H4 (cell line): ENCODE data around the gene ITIH3. TPM values are rescaled to one million over a fixed set of nuclear protein-coding genes. Genes with fewer than 3 reads are reported as not detected.
"Not testable (repeated sequence)": the region's sequence is repeated elsewhere in the genome, so short reads cannot be mapped to it uniquely, and the experiment has no call there.

ENCODE experiments used
- DNase-seq: peaks from one replicate; pipeline ENCODE4 v3.0.0-alpha.2; 2015; ENCODE audit warnings: low spot score
- total RNA-seq: library from RNA; depleted of rRNA; stranded (reverse); fragments of >200 nt; shearing (Covaris generic); gene quantifications from 2 replicates; pipeline ENCODE4 v1.2.3, GENCODE V29; 2014; rRNA removed

The ITIH3 gene, protein sequence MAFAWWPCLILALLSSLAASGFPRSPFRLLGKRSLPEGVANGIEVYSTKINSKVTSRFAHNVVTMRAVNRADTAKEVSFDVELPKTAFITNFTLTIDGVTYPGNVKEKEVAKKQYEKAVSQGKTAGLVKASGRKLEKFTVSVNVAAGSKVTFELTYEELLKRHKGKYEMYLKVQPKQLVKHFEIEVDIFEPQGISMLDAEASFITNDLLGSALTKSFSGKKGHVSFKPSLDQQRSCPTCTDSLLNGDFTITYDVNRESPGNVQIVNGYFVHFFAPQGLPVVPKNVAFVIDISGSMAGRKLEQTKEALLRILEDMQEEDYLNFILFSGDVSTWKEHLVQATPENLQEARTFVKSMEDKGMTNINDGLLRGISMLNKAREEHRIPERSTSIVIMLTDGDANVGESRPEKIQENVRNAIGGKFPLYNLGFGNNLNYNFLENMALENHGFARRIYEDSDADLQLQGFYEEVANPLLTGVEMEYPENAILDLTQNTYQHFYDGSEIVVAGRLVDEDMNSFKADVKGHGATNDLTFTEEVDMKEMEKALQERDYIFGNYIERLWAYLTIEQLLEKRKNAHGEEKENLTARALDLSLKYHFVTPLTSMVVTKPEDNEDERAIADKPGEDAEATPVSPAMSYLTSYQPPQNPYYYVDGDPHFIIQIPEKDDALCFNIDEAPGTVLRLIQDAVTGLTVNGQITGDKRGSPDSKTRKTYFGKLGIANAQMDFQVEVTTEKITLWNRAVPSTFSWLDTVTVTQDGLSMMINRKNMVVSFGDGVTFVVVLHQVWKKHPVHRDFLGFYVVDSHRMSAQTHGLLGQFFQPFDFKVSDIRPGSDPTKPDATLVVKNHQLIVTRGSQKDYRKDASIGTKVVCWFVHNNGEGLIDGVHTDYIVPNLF
- total RNA-seq = not detected in 2 replicates

DNA sequence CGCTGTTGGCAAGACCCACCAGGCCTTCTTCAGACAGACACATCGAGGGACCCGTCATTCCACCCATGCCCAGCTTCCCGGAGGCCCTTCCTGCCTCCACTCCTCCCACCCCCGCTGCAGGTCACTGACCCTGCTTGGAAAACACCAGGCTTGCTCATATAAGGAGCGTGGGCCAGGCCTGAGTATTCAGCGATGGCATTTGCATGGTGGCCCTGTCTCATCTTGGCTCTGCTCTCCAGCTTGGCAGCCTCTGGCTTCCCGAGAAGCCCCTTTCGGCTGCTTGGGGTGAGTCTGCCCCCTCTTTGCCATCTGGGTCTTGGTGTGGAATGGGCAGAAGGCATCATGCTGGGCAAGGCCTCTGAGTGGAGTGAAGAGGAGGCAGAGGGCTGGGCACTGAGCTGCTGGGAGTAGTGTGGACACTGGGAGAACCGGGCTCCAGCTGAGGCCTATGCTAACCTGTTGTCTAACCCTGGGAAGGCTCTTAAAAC is at the start of gene ITIH3:
ITIH3 (plus strand) TSS at position 185 of the 488 bp plus-strand sequence; CDS start at position 193, 8 bp downstream.
- no peak for DNase-seq

DNA sequence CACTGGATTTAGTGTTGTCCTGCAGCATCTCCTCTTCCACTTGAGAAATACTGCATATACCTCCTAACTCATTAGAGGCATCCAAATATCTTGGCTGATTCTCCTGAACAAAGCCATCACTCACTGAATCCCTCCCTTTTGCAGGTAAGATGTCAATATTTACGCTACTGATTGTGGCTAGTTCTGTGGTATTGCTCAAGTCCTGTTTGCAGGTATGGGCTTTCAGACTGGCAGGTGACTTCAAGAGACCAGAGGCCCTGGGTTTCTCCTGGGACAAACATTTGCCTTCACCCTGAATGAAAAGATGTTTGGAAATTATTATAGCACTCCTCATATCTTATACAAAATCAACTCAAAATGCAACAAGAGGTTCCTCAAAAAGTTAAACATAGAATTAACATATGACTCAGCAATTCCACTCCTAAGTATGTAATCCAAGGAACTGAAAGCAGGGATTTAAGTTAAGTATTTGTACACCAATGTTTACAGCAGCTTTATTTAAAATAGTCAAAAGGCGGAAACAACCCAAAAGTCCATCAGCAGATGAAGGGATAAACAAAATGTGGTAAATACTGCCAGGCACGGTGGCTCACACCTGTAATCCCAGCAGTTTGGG is 42.4 kb upstream of the ITIH3 start:
- DNase-seq = no peak

DNA sequence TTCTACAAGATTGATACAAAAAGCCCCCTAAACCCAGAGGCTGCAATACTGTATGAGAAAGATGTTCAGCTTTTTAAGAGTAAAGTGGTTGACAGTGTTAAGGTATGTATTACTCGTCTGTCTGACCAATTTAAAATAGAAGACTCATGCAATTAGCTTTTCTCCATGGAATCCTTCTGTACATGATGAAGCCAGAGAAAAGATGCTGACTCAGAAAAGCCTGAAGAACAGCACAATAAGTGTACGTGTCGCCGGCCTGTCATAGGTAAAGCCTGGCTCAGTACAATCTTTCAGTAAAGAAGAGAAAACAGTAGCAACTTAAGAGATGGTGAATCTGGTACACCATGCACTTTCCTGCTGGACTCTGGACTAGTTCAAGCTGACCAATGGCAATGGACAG is 40.2 kb upstream of the ITIH3 start:
- DNase-seq = no peak

DNA sequence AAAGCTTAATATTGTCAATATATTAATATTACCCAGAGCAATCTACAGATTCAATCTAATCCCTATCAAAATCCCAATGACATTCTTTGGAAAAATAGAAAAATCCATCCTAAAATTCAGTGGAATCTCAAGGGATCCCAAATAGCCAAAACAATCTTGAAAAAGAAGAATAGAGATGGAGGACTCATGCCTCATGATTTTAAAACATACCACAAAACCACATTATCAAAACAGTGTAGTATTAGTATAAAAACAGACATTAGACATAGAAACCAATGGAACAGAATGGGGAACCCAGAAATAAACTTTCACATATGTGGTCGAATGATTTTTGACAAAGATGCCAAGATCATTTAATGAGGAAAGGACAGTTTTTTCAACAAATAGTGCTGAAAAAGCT is 38.5 kb upstream of the ITIH3 start:
- no peak for DNase-seq

DNA sequence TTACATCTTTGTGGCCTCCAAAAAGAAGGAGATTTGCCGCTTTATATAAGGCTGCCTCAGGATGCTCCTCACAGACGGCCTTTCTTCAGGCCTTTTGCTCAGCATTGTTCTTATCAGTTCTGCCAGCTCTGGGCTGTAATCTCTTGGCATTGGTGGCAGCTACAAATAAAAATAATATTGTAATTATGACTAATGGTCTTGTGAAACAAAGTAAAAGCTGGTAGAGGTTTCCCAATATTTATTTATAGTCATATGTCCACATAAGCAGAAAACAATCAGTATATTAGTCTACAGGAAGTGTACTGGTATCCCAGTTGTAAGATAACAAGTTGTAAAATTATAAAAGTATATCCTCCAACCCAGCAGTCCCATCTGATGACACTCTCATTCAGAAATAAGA is 31.1 kb upstream of the ITIH3 start:
- DNase-seq = no peak

DNA sequence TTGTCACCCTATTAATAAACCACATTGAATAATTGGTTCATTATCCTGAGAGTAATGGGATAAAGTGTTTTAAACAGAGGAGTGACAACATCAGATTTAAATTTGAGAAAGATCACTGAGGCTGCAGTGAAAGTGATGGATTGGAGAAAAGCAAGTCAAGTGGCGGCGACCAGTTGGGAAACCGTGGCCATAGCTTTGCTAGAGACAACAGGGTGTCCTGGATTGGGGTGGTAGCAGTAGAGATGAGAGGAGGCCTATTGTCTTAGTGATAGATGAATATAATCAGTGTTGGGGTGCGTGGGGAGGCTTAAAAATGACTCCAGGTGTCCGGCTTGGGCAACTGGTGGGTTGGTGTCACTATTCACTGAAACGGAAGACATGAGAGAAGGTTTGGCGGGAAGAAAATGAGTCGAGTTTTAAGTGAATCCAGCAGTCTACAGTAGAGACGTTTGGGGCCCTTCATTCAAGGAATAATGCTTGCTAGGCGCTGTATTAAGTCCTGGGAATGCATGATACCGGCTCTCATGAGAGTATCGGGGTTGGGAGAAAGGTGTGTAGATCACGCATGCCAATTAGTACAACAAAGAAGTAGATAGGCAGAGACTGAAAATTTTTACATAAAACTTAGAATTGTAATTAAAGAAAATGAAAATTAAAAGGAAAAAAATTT is 24.7 kb upstream of the ITIH3 start:
- no peak for DNase-seq

DNA sequence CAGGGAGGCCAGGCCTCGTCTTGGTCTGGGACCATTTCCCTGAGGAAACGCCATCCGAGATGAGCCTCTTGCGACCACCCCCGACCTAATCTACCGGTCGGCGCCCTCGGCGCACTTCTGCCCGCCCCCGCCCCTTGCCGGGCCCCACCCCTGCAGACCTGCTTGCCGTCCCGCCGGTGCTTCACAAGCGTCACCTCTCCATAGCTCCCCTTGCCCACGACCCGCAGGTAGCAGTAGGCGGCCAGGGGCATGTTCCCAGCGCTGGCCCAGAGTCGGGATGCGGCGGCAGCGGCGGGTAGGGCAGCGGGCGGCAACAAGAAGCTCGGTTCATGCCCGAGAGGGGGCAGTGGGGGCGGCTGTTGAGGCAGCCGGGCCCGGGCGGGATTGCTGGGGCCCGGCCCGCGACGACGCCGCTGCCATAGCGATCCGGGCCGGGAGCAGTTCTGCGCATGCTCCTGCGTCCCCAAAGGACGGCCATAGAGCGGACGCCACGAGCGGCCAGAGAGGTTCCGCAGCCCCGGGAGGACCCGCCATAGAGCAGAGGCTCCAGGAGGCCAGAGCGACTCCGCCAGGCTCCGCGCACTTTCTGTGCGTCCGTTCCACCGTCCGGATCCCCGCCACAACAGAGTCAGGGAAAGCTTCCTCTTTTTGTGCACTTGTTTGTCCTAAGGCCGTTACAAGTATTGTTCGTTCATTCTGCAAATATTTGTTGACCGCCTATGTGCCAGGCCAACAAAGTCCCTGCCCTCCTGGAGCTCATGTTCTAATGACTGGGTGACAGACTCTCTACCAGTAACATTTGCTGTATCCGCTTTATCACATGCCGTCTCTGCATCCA is 23.9 kb upstream of the ITIH3 start, which contains the start of gene NEK4:
NEK4 (minus strand) TSS at position 445 of the 838 bp plus-strand sequence; CDS start at position 251, 194 bp downstream.
- DNase-seq = peak; percentile 76

DNA sequence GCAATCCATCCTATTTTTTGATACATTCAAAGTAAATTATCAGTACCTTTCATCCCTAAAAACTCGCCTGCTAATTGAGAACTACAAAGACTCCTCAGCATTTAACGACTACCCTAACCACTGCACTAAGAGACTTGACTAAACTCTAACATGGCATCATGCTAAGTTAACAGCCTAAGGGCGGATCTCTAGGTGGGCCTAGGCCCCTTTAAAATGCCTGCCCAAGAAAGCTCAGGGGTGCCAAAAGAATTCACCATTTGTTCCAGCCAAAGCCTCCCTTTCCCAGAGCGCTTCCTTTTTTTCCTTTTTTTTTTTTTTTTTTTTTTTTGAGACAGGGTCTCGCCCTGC is 23.3 kb upstream of the ITIH3 start:
- no peak for DNase-seq

DNA sequence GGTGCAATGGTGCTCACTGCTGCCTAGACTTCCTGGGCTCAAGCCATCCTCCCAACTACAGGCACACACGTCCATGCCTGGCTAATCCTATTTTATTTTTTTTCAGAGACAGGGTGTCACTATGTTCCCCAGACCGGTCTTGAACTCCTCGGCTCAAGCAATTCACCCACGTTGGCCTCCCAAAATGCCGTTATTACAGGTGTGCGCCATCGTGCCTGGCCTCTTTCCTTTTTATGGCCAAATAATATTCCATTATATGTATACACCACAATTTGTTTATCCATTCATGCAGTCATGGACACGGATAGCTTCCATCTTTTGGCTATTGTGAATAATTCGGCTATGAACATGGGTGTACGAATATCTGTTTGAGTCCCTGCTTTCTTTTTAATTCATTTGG is 22.9 kb upstream of the ITIH3 start:
- no peak for DNase-seq

DNA sequence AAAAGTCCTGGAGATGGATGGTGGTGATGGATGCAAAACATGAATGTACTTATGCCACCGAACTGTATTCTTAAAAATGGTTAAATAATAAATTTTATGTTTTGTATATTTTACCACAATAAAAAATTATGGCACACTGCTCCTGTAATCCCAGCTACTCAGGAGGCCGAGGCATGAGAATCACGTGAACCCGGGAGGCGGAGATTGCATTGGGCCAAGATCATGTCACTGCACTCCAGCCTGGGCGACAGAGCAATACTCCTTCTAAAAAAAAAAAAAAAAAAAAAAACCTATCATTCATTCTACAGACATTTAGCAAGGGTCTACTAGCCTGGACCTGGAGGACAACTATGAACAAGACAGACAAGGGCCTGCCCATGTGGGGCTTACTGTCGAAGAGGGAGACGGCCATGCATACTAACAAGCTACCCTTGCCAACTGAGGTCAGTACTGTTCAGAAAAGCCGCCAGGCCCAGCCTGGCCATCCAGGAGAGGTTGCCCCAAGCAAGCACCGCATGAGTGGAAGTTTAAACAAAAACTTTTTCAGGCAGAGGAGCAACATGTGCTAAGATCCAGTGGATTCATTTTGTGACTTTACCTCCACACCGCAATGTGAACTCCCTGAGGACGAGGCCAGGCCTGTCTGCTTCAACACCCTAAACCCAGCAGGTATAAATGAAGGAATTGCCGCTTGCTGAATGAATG is 21.1 kb upstream of the ITIH3 start:
- no peak for DNase-seq

DNA sequence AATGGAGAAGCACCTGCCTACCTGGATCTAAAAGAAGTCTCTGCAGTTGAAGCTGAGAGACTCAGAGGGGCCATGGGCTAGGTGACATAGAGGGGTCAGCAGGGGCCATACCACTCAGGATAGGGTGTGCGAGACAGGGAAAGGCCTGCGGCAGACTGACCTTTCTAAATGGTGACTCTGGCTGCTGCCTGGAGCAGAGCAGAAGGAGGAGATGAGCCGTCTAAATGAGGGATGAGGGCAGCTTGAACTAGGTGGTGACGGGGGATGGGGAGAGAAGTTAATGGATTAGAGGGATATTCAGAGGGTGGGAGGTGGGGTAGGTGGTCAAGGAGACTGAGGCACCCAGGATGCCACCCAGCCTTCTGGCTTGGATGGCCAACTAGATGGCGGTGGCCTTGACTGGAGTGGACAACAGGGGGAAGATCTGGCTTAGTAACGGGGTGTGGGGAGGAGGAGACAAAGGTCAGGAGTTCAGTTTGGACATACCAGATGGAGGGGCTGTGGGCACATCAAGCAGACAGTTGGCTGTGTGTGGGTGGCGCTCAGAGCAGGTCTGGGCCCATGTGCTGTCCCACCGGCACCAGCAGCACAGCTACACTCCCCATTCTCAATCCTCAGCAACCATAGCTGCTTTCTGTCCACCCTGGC is 20.4 kb upstream of the ITIH3 start:
- no peak for DNase-seq

DNA sequence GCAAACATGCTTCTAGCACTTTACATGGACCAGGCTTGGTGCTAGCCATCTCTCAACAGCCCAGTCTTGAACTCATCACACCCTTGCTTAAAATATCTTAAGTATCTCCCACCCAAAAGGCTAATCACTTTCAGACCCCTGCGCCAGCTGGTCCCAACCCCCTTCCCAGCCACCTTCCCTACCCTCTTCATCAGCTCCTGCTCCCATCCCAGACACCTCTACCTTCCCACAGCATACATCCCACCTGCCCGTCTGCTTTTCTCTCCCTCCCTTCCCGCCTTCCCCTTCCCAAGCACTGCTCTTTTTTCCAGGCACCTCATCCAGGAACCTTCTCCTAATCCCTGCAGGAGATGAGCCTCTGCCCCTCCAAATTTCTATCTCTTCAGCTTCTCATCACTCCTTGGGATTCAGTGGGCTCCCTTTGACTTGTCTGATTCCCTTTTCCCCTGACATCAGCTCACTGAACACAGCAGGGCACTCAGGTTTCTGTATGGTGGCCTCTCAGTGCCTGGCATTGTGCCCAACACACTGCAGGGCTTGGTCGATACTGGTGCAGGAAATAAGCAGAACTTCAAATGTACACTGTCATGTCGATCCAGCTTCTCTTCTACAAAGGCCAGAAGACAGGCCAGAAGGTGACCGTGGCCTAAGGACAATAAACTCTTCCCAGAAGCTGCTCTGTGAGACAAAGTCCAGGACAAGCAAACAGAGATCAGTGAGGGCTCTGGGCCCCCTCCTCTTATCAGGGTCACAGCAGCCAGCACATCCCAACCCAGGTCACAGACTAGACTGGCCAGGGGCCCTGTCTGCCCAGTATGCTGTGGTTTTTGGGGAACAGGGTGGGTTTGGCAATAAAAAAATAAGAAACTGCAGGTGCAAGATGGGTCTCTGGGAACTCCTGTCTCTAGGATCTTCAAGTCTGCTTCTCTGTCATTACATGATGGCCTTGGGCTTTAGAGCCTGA is 19.4 kb upstream of the ITIH3 start:
- DNase-seq = no peak

DNA sequence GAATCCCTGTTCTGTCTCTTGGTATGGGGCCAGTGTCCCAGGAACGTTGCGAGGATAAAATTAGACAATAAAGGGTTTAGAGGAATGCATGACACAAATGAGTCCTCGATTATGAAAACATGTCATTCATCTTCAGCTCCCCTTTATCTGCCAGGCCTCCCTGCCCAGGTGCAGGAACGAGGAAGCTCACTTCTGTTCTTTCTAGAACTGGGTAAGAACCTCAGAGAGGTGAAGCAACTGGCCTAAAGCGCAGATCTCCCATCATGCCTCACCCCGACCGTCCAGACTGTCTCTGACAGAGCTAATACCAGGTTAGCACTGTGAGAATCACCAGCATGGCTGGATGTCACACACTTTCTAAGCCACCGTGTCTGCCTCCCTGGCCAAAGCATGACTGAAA is 18.7 kb upstream of the ITIH3 start:
- DNase-seq = no peak

DNA sequence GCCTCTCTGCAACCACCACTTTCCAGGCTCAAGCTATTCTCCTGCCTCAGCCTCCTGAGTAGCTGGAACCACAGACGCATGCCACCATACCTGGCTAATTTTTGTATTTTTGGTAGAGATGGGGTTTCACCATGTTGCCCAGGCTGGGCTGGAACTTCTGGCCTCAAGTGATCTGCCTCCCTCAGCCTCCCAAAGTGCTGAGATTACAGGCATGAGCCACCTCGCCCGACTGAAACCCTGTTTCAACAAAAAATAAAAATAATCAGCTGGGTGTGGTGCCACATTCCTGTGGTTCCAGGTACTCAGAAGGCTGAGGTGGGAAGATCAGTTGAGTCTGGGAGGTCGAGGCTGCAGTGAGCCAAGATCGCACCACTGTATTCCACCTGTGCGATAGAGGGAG is 18.1 kb upstream of the ITIH3 start:
- DNase-seq = not testable (repeated sequence)

DNA sequence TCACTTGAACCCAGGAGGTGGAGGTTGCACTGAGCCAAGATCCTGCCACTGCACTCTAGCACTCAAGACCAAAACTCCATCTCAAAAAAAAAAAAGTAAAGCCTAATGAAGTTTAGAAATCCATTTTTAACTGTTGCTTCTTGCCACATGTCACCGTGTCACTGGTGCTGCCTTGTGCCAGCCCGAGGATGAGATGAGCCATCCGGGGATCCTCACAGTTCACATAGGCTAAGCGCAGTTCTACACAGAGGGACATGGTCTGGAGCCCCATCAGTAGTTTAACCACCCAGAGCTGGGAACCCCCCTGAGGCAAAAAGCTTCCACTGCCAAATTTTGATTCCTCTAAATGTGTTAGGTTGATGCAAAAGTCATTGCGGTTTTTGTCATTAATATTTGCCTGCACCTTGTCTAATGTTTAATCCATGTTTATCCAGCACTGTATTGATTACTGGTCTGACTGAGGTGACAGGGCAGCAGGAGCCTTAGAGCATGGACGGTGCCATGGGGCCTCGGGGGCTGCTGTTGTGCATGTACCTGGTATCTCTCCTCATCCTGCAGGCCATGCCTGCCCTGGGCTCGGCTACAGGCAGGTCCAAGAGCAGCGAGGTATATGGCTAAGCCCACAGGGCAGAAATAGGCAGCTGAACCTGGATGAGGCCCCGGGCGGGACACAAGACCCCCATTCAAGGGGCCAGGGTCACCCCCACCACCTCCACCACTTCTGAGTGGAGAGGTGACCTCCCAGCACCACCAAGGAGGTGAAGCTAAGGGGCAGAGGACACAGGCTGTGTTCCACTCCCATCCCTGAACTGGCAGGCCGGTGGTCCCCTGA is 17.3 kb upstream of the ITIH3 start, which contains the start of gene ITIH1:
ITIH1 (plus strand) TSS at position 473 of the 832 bp plus-strand sequence; CDS start at position 490, 17 bp downstream.
- DNase-seq = no peak

DNA sequence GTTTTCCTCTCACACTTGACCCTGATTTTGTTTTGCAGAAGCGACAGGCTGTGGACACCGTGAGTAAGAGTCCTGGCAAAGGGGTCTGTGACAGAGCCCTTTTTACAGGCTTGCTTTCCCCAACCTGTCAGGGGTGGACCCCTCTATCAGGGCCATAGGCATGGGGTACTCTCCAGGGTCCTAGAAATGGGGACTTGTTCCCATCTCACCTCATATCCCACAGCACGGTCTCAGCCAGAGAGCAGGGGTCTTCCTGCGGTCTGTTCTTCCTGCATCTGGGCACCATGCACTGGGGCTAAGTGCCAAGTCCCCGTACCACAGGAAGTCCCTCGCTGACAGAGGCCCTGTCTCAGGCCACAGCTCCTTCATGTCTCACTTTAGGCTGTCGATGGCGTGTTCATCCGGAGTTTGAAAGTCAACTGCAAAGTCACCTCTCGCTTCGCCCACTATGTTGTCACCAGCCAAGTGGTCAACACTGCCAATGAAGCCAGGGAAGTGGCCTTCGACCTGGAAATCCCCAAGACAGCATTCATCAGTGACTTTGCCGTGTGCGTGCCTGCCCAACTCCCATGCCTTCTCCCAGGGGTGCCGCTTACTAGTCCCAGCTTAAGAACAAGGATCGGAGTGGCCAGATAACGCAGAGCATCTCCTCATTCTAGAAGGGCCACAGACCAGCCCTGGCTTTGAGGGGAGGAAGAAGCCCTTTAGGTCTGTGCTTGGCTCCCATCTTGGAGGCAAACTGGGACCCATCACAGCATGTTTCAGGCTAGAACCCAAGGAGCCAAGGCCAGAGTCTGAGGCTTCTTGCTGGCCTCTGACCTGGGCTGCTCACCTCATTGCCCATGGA is 16.4 kb upstream of the ITIH3 start:
- no peak for DNase-seq
